Neural cell (in vitro differentiated cells): ENCODE results near the gene TNNT2. TPM values are rescaled to one million over a fixed set of nuclear protein-coding genes. Genes with fewer than 3 reads are reported as not detected.

ENCODE experiments used
- H2AFZ ChIP-seq: fragments of 200-600, 300-800 bp; sonication (generic), shearing (Covaris generic); 2 replicates; pipeline ENCODE4 v1.6.0; 2014; ENCODE audit warnings: low read depth, mild to moderate bottlenecking, antibody characterized with exemption, low read length, moderate library complexity
- H3F3A ChIP-seq: fragments of 200-600 bp; shearing (Covaris generic); 2 replicates; pipeline ENCODE4 v1.6.1; 2016; ENCODE audit warnings: mild to moderate bottlenecking, moderate library complexity, mixed read lengths, antibody characterized with exemption, low read length; ENCODE audit not compliant: insufficient read depth, poor library complexity, severe bottlenecking
- H3K27ac ChIP-seq: fragments of 200-600, 300-800 bp; sonication (generic), shearing (Covaris generic); 2 replicates; pipeline ENCODE4 v1.5.1; 2014; ENCODE audit warnings: mild to moderate bottlenecking, low read length, moderate library complexity
- H3K27me3 ChIP-seq: fragments of 300-800, 200-600 bp; sonication (generic), shearing (Covaris generic); 2 replicates; pipeline ENCODE4 v1.6.0; 2014; ENCODE audit warnings: mild to moderate bottlenecking, low read depth, low read length, moderate library complexity; ENCODE audit not compliant: insufficient read depth
- H3K36me3 ChIP-seq: fragments of 300-800, 200-600 bp; sonication (generic), shearing (Covaris generic); 2 replicates; pipeline ENCODE4 v1.5.1; 2014; ENCODE audit warnings: mild to moderate bottlenecking, antibody characterized with exemption, low read length, moderate library complexity; ENCODE audit not compliant: insufficient read depth
- H3K4me2 ChIP-seq: fragments of 300-800, 200-600 bp; sonication (generic), shearing (Covaris generic); 2 replicates; pipeline ENCODE4 v1.6.0; 2014; ENCODE audit warnings: mild to moderate bottlenecking, low read length
- H3K4me3 ChIP-seq: fragments of 300-800, 200-600 bp; sonication (generic), shearing (Covaris generic); 2 replicates; pipeline ENCODE4 v1.5.1; 2014; ENCODE audit warnings: mild to moderate bottlenecking, low read length, moderate library complexity
- H3K79me2 ChIP-seq: fragments of 200-600 bp; shearing (Covaris generic); replicated peaks from 2 replicates; pipeline ENCODE4 v1.6.0; 2014; ENCODE audit warnings: mild to moderate bottlenecking, low read length, moderate library complexity; ENCODE audit not compliant: insufficient read depth
- H3K9ac ChIP-seq: fragments of 300-800, 200-600 bp; sonication (generic), shearing (Covaris generic); 2 replicates; pipeline ENCODE4 v1.6.1; 2016; ENCODE audit warnings: mild to moderate bottlenecking, low read length, mixed read lengths
- H3K9me2 ChIP-seq: fragments of 200-600 bp; shearing (Covaris generic); 2 replicates; pipeline ENCODE4 v1.6.1; 2016; ENCODE audit warnings: mild to moderate bottlenecking, low read length, mixed read lengths; ENCODE audit not compliant: insufficient read depth
- H3K9me3 ChIP-seq: fragments of 200-600, 300-800 bp; sonication (generic), shearing (Covaris generic); 2 replicates; pipeline ENCODE4 v1.6.1; 2016; ENCODE audit warnings: mild to moderate bottlenecking, mixed run types, low read length, moderate library complexity, mixed read lengths
- H4K20me1 ChIP-seq: fragments of 200-600 bp; shearing (Covaris generic); 2 replicates; pipeline ENCODE4 v1.6.1; 2016; ENCODE audit warnings: mild to moderate bottlenecking, mixed run types; ENCODE audit not compliant: insufficient read depth
- CTCF ChIP-seq: fragments of 450-650 bp; IDR thresholded peaks from 2 replicates; pipeline ENCODE4 v1.5.1; 2014; ENCODE audit warnings: antibody characterized with exemption, mild to moderate bottlenecking, moderate library complexity; ENCODE audit not compliant: poor library complexity, severe bottlenecking
- EP300 ChIP-seq: fragments of 450-650 bp; conservative IDR thresholded peaks from 2 replicates; pipeline ENCODE4 v1.6.1; 2014; ENCODE audit warnings: antibody characterized with exemption, mild to moderate bottlenecking, moderate library complexity; ENCODE audit not compliant: poor library complexity, severe bottlenecking
- EZH2 ChIP-seq: fragments of 200-600, 300-800 bp; shearing (Covaris generic), sonication (generic); IDR thresholded peaks from 2 replicates; pipeline ENCODE4 v1.6.1; 2014; ENCODE audit warnings: antibody characterized with exemption, low read length, borderline replicate concordance, mild to moderate bottlenecking; ENCODE audit not compliant: insufficient read depth, poor library complexity, severe bottlenecking
- MXI1 ChIP-seq: fragments of 450-650 bp; conservative IDR thresholded peaks from 2 replicates; pipeline ENCODE4 v1.6.1; 2014; ENCODE audit warnings: antibody characterized with exemption, mild to moderate bottlenecking; ENCODE audit not compliant: poor library complexity, severe bottlenecking
- POLR2AphosphoS5 ChIP-seq: IDR thresholded peaks from 2 replicates; pipeline ENCODE4 v1.6.1; 2012
- RAD21 ChIP-seq: fragments of 450-650 bp; conservative IDR thresholded peaks from 2 replicates; pipeline ENCODE4 v1.6.1; 2014; ENCODE audit warnings: antibody characterized with exemption, mild to moderate bottlenecking, moderate library complexity
- SMC3 ChIP-seq: fragments of 450-650 bp; conservative IDR thresholded peaks from 2 replicates; pipeline ENCODE4 v1.6.1; 2014; ENCODE audit warnings: antibody characterized with exemption, mild to moderate bottlenecking, moderate library complexity; ENCODE audit not compliant: poor library complexity
- TAF1 ChIP-seq: IDR thresholded peaks from 2 replicates; pipeline ENCODE4 v1.6.1; 2012; ENCODE audit warnings: low read depth
- polyA plus RNA-seq: library from polyadenylated mRNA; depleted of rRNA; stranded (reverse); fragments of >200 nt; gene quantifications from 2 replicates; pipeline ENCODE4 v1.2.3, GENCODE V29; 2014
- TF ChIP-seq, protein P1 (sequence below): IDR thresholded peaks from 2 replicates; pipeline ENCODE4 v1.6.1; 2012; ENCODE audit warnings: borderline replicate concordance

Gene TNNT2
- polyA plus RNA-seq, 1 donor from 2014 or later = not detected

GRCh38 chr1:201400212-201400851 lies 22.9 kb upstream of the TNNT2 start:
- H3F3A ChIP-seq = no peaks in the 10 kb centered on the region
- no peaks in the 10 kb centered on the region for H4K20me1 ChIP-seq
- no peak overlapping the region for H3K4me3 ChIP-seq
- no peak overlapping the region for H3K4me2 ChIP-seq
- no peak overlapping the region for H3K27ac ChIP-seq
- H3K9me2 ChIP-seq = no peaks in the 10 kb centered on the region
- no peaks in the 10 kb centered on the region for H3K79me2 ChIP-seq
- no peak overlapping the region for H2AFZ ChIP-seq
- TF ChIP-seq, protein P1, sequence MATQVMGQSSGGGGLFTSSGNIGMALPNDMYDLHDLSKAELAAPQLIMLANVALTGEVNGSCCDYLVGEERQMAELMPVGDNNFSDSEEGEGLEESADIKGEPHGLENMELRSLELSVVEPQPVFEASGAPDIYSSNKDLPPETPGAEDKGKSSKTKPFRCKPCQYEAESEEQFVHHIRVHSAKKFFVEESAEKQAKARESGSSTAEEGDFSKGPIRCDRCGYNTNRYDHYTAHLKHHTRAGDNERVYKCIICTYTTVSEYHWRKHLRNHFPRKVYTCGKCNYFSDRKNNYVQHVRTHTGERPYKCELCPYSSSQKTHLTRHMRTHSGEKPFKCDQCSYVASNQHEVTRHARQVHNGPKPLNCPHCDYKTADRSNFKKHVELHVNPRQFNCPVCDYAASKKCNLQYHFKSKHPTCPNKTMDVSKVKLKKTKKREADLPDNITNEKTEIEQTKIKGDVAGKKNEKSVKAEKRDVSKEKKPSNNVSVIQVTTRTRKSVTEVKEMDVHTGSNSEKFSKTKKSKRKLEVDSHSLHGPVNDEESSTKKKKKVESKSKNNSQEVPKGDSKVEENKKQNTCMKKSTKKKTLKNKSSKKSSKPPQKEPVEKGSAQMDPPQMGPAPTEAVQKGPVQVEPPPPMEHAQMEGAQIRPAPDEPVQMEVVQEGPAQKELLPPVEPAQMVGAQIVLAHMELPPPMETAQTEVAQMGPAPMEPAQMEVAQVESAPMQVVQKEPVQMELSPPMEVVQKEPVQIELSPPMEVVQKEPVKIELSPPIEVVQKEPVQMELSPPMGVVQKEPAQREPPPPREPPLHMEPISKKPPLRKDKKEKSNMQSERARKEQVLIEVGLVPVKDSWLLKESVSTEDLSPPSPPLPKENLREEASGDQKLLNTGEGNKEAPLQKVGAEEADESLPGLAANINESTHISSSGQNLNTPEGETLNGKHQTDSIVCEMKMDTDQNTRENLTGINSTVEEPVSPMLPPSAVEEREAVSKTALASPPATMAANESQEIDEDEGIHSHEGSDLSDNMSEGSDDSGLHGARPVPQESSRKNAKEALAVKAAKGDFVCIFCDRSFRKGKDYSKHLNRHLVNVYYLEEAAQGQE = no peak
- TF ChIP-seq CTCF (no peak), SMC3 (no peak), POLR2AphosphoS5 (no peak), EP300 (no peak), EZH2 (no peak), TAF1 (no peak), MXI1 (no peak), RAD21 (no peak)
- no peaks in the 10 kb centered on the region for H3K9me3 ChIP-seq
- no peak overlapping the region for H3K9ac ChIP-seq
- H3K27me3 ChIP-seq = peaks cover 50% of the 10 kb centered on the region
- H3K36me3 ChIP-seq = no peaks in the 10 kb centered on the region

GRCh38 chr1:201399352-201400126 lies 22.1 kb upstream of the TNNT2 start:
- no peak overlapping the region for H3K27ac ChIP-seq
- H3K4me2 ChIP-seq = no peak overlapping the region
- no peaks in the 10 kb centered on the region for H3F3A ChIP-seq
- H3K9me2 ChIP-seq = no peaks in the 10 kb centered on the region
- H4K20me1 ChIP-seq = no peaks in the 10 kb centered on the region
- H2AFZ ChIP-seq = no peak overlapping the region
- H3K27me3 ChIP-seq = peaks cover 50% of the 10 kb centered on the region
- TF ChIP-seq EZH2 (peak; percentile 3), CTCF (no peak)
- peak overlapping the region; percentile 53 for H3K4me3 ChIP-seq
- H3K36me3 ChIP-seq = no peaks in the 10 kb centered on the region
- H3K9ac ChIP-seq = no peak overlapping the region
- H3K9me3 ChIP-seq = no peaks in the 10 kb centered on the region
- no peaks in the 10 kb centered on the region for H3K79me2 ChIP-seq
